SU-DHL-6 (cell line): ENCODE measurements around the gene SLC6A8.

Experiments
- EZH2phosphoT487 ChIP-seq: fragments of 200-600 bp; sonication (generic), shearing (Covaris generic); conservative IDR thresholded peaks from 2 replicates; pipeline ENCODE4 v1.6.1; 2018; ENCODE audit warnings: mild to moderate bottlenecking, antibody characterized with exemption, low read length, moderate library complexity, mixed read lengths
- TF ChIP-seq, protein P1 (sequence below): fragments of 200-600 bp; sonication (generic); IDR thresholded peaks from one replicate; pipeline ENCODE4 v1.5.1; 2017; ENCODE audit warnings: antibody characterized with exemption, mild to moderate bottlenecking, low read length, moderate library complexity; ENCODE audit not compliant: insufficient read depth, poor library complexity, severe bottlenecking

- TF ChIP-seq, protein P1, sequence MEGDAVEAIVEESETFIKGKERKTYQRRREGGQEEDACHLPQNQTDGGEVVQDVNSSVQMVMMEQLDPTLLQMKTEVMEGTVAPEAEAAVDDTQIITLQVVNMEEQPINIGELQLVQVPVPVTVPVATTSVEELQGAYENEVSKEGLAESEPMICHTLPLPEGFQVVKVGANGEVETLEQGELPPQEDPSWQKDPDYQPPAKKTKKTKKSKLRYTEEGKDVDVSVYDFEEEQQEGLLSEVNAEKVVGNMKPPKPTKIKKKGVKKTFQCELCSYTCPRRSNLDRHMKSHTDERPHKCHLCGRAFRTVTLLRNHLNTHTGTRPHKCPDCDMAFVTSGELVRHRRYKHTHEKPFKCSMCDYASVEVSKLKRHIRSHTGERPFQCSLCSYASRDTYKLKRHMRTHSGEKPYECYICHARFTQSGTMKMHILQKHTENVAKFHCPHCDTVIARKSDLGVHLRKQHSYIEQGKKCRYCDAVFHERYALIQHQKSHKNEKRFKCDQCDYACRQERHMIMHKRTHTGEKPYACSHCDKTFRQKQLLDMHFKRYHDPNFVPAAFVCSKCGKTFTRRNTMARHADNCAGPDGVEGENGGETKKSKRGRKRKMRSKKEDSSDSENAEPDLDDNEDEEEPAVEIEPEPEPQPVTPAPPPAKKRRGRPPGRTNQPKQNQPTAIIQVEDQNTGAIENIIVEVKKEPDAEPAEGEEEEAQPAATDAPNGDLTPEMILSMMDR: no peak
- no peak for TF ChIP-seq EZH2phosphoT487
Observed at GRCh38 chrX:153640045-153640686, 47.6 kb upstream of the SLC6A8 start.
